Lower leg skin (tissue), 4 donors: ENCODE data around the gene USP10. TPM values are rescaled to one million over a fixed set of nuclear protein-coding genes. Genes with fewer than 3 reads are reported as not detected.

Source experiments
- DNase-seq, 2 donors: peaks; one replicate each; pipeline ENCODE4 v3.0.0-alpha.2; 2019; ENCODE audit warnings: low spot score in 2 of 2
- H3K4me3 ChIP-seq: fragments of 200-600 bp; sonication (generic); 2 replicates; pipeline ENCODE4 v1.5.1; 2017; ENCODE audit warnings: mild to moderate bottlenecking, low read depth; ENCODE audit not compliant: poor library complexity, severe bottlenecking
- POLR2A ChIP-seq, 2 donors: fragments of 450-650 bp; IDR thresholded peaks; one replicate each; pipeline ENCODE4 v1.6.1; 2016 to 2017; ENCODE audit warnings: antibody characterized with exemption in 2 of 2, mild to moderate bottlenecking in 1 of 2, moderate library complexity in 1 of 2
- WGBS, 2 donors: methylation state at CpG; one replicate each; pipeline ENCODE4 v1.1.5; 2018; 5-methylcytosine and 5-hydroxymethylcytosine counted together
- intact Hi-C: fragments of 100-400 bp; cut with DNase I; formaldehyde crosslinking; loops from one replicate; pipeline ENCODE4 v1.15.0; 2023; ENCODE audit warnings: low total_unique reads
- total RNA-seq, 4 donors: library from RNA; depleted of rRNA; stranded (reverse); fragments of >200 nt; gene quantifications; one replicate each; pipeline ENCODE4 v1.1.0, GENCODE V29; 2016
- TF ChIP-seq, protein P1 (sequence below), 3 donors: fragments of 450-650 bp; IDR thresholded peaks; one replicate each; pipeline ENCODE4 v1.5.1; 2016; ENCODE audit warnings: antibody characterized with exemption in 3 of 3, mild to moderate bottlenecking in 3 of 3, moderate library complexity in 2 of 3

USP10 gene
- total RNA-seq, 4 donors from 2014 or later = 54.3 to 69.0 (median 60.7) TPM

DNA sequence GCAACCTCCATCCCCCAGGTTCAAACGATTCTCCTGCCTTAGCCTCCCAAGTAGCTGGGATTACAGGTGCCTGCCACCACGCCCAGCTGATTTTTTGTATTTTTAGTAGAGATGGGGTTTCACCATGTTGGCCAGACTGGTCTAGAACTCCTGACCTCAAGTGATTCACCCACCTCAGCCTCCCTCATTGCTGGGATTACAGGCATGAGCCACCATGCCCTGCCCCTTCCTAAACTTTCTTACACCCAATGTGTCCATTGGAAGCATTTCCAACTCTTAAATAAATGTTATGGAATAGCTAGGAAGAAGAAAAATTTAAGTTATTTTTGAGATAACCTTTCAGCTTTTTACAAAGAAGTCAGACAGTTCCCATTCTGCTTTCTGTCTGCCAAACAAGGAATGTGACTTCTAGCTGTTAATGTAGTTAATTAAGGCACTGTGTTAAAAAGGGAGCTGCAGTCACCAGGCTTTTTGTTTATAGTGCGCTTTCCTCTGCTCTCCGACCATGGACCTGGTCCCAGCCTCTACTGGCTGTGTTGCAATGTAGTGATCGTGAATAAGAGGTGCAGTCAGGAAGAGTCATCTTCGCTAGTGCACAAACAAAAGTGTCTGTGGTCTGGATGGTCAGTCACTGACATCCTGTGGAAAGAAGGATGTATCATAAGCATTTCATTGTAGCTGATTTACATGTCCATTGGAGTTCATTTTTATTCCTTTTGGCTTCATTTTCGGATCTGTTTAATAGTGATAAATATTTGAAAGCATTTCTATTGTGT lies 39.7 kb downstream of the USP10 start:
- DNase-seq = no peak
- WGBS, 2 donors = 80 to 85% methylated on average over 7 of the region's 7 CpGs
- H3K4me3 ChIP-seq = no peak overlapping the region
- intact Hi-C loops = loop anchor here (10.0 kb wide), 1 partner anchor 115 kb away; no protein-coding TSS in a partner anchor
- no peak for TF ChIP-seq POLR2A (IDR thresholded peaks at IDR 0.05)
- TF ChIP-seq, protein P1, sequence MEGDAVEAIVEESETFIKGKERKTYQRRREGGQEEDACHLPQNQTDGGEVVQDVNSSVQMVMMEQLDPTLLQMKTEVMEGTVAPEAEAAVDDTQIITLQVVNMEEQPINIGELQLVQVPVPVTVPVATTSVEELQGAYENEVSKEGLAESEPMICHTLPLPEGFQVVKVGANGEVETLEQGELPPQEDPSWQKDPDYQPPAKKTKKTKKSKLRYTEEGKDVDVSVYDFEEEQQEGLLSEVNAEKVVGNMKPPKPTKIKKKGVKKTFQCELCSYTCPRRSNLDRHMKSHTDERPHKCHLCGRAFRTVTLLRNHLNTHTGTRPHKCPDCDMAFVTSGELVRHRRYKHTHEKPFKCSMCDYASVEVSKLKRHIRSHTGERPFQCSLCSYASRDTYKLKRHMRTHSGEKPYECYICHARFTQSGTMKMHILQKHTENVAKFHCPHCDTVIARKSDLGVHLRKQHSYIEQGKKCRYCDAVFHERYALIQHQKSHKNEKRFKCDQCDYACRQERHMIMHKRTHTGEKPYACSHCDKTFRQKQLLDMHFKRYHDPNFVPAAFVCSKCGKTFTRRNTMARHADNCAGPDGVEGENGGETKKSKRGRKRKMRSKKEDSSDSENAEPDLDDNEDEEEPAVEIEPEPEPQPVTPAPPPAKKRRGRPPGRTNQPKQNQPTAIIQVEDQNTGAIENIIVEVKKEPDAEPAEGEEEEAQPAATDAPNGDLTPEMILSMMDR (IDR thresholded peaks at IDR 0.05) = no peak

DNA sequence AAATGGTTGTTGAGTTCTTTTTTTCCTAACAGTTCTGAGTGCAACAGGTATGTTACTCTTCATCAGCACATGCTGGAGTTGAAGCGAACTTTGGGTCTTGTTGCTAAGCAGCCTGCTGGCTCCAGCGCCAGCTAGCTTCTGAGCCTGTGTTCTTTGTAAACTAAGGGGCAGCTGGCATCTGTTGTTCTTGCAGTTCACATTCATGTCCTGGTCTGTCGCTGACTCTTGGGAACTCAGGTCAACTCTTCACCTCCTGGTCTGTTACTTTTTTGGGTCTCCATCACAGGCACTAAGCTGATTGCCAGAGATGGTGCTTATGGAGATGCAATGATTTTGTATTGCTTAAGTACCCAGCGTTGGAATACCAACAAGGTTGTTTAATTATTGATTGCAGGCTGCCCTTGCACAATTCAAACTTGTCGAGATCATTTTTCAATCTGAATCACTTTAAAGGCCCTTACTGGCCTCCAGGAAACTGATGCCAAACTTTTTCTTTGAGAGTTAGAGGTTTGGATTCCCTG lies 40.9 kb downstream of the USP10 start:
- no peak for DNase-seq
- no peak overlapping the region for H3K4me3 ChIP-seq
- intact Hi-C loops = no loop called here
- no peak for TF ChIP-seq POLR2A (IDR thresholded peaks at IDR 0.05)
- TF ChIP-seq, protein P1 (IDR thresholded peaks at IDR 0.05) = no peak
- WGBS, 2 donors = 82 to 83% methylated on average over 5 of the region's 5 CpGs

DNA sequence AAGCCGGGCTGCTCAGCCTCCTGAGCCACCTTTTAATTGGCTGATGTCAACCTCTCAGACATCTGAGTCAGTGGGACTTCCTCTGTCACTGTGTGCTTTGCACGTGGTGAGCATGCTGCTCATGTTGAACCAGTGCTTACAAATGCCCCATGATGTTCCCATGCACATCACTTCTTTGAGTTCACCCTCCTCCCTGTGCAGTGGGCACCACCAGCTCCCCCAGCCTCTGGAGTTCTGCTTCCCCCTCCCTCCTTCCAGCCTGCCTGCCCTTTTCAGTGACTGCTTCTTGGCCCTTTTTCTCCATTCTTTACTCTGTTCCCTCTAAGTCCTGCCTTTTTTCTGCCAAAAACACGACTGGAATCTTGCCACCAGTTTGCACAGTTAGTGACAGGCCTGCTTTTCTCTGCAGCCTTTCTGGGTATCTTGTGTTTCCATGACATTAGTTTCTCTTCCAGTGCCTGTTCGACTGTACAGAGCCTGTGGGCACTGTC lies 41.6 kb downstream of the USP10 start:
- intact Hi-C loops = no loop called here

DNA sequence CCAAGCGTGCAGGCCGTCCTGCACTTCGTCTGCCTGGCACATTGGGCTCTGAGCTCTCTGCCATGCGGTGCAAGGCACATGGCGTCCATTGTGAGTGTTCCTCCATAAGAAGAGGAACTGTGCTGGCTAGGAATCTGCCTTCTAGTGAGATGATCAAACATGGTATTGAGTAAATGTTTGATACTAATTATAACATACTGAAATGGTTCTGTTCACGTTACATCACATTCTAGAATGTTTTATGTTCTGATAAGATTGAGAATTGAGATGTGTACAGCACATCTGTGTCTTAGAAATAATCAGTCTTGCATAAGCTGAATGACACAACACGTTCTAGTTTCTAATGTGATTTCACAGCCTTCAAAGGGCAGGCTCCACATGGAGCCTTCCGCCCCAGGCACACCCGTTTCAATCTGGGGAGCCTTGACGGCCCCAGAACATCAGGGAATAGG lies 42.9 kb downstream of the USP10 start:
- intact Hi-C loops = no loop called here
- TF ChIP-seq POLR2A (IDR thresholded peaks at IDR 0.05) = no peak
- TF ChIP-seq, protein P1 (IDR thresholded peaks at IDR 0.05) = no peak
- 80 to 81% methylated on average over 10 of the region's 10 CpGs for WGBS, 2 donors

More for the DNA sequence above, 41.6 kb downstream of the USP10 start:
- no peak for DNase-seq
- H3K4me3 ChIP-seq = no peak overlapping the region
- WGBS, 2 donors = 27 to 42% methylated on average over 4 of the region's 4 CpGs
- TF ChIP-seq, protein P1 (IDR thresholded peaks at IDR 0.05) = no peak
- TF ChIP-seq POLR2A (IDR thresholded peaks at IDR 0.05) = no peak

DNA sequence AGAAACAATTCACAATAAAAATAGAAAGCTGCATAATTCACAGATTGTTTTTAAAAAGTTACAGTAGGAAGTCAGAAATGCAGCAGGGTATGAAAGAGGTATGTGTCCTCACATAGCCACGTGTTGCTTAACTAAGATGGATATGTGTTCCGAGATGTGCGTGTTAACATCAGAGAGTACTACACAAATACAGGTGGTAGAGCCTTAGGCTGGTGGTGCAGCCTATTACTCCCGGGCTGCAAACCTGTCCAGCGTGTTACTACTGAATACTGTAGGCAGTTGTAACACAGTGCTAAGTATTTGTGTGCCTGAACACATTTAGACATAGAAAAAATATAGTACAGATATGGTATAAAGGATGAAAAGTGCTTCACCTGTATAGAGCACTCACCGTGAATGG lies 46.4 kb downstream of the USP10 start:
- no peak for DNase-seq
- no peak for TF ChIP-seq POLR2A (IDR thresholded peaks at IDR 0.05)
- TF ChIP-seq, protein P1 (IDR thresholded peaks at IDR 0.05) = no peak
- intact Hi-C loops = no loop called here
- WGBS, 2 donors = 77 to 88% methylated on average over 6 of the region's 6 CpGs
- no peak overlapping the region for H3K4me3 ChIP-seq

More for the DNA sequence above, 42.9 kb downstream of the USP10 start:
- H3K4me3 ChIP-seq = no peak overlapping the region
- no peak for DNase-seq
